ENCODE results near the gene FOLR3.

GRCh38 chr11:72129381-72129780 lies 6.1 kb upstream of the FOLR3 start:
- TF ChIP-seq RFX5 (IDR thresholded peaks at IDR 0.05; ENCODE audit: low read depth, low read length) (no peak), CTCF (conservative IDR thresholded peaks at IDR 0.05; ENCODE audit: low read depth, low read length) (no peak), FOS (IDR thresholded peaks at IDR 0.05; ENCODE audit: low read depth, low read length) (no peak), RAD21 (IDR thresholded peaks at IDR 0.05; ENCODE audit: low read length) (no peak)

Data from IMR-90 (cell line).